HEK293 (cell line): ENCODE results near the gene SPATA25.
A peak's percentile ranks its signal among the peaks of the same experiment; 100 is the strongest.

Experiments
- CTCF ChIA-PET: fragments of 350-600 bp; formaldehyde crosslinking; extraction: SDS; loops from one replicate; lab custom pipeline; 2021; ENCODE audit warnings: antibody characterized with exemption; lab: Yijun Ruan, JAX
- POLR2A ChIA-PET: fragments of 300-600 bp; formaldehyde crosslinking; extraction: SDS; loops from one replicate; lab custom pipeline; 2020; ENCODE audit warnings: antibody characterized with exemption, inconsistent platforms; lab: Yijun Ruan, JAX
- H3K27ac ChIP-seq: fragments of 200-500 bp; sonication (Bioruptor generic); 2 replicates; pipeline ENCODE4 v1.5.1; 2014; ENCODE audit warnings: low read depth, low read length, control low read depth, inconsistent platforms; ENCODE audit errors: extremely low read depth
- H3K36me3 ChIP-seq, 2 experiments: fragments of 200-500 bp in 1 of 2; sonication (Bioruptor generic) in 1 of 2; 1 replicate in 1 of 2; 2 replicates in 1 of 2; pipeline ENCODE4 v1.5.1; 2014 to 2017; ENCODE audit warnings: inconsistent platforms in 2 of 2, low read length in 2 of 2; ENCODE audit not compliant: control insufficient read depth in 2 of 2, insufficient read depth in 1 of 2
- H3K4me1 ChIP-seq: fragments of 200-500 bp; sonication (Bioruptor generic); 2 replicates; pipeline ENCODE4 v1.5.1; 2014; ENCODE audit warnings: mild to moderate bottlenecking, low read length, inconsistent platforms; ENCODE audit not compliant: control insufficient read depth, insufficient read depth
- H3K4me3 ChIP-seq: 2 replicates; pipeline ENCODE4 v1.5.1; 2011; ENCODE audit warnings: low read depth, mild to moderate bottlenecking, control low read depth, low read length, moderate library complexity
- H3K9me3 ChIP-seq: fragments of 200-500 bp; sonication (Bioruptor generic); 2 replicates; pipeline ENCODE4 v1.5.1; 2014; ENCODE audit warnings: low read depth, low read length, inconsistent platforms; ENCODE audit not compliant: control insufficient read depth, insufficient read depth
- FEZF1 ChIP-seq: fragments of 450-650 bp; formaldehyde crosslinking; IDR thresholded peaks from 2 replicates; pipeline ENCODE4 v1.5.1; 2016; ENCODE audit warnings: missing biosample characterization, missing genetic modification characterization
- GFI1B ChIP-seq: fragments of 450-650 bp; formaldehyde crosslinking; IDR thresholded peaks from 2 replicates; pipeline ENCODE4 v1.5.1; 2016; ENCODE audit warnings: missing biosample characterization, missing genetic modification characterization
- MYNN ChIP-seq: fragments of 450-650 bp; formaldehyde crosslinking; IDR thresholded peaks from 2 replicates; pipeline ENCODE4 v1.5.1; 2016; ENCODE audit warnings: missing biosample characterization, missing genetic modification characterization, borderline replicate concordance
- OVOL3 ChIP-seq: fragments of 450-650 bp; formaldehyde crosslinking; IDR thresholded peaks from 2 replicates; pipeline ENCODE4 v1.5.1; 2016; ENCODE audit warnings: missing biosample characterization, missing genetic modification characterization
- SP3 ChIP-seq: fragments of 450-650 bp; formaldehyde crosslinking; IDR thresholded peaks from 2 replicates; pipeline ENCODE4 v1.5.1; 2016; ENCODE audit warnings: missing biosample characterization, missing genetic modification characterization
- ZBTB7A ChIP-seq: fragments of 450-650 bp; formaldehyde crosslinking; IDR thresholded peaks from 2 replicates; pipeline ENCODE4 v1.5.1; 2016; ENCODE audit warnings: low read depth, missing biosample characterization, missing genetic modification characterization
- ZNF175 ChIP-seq: fragments of 450-650 bp; formaldehyde crosslinking; IDR thresholded peaks from 2 replicates; pipeline ENCODE4 v1.5.1; 2016; ENCODE audit warnings: missing biosample characterization, missing genetic modification characterization
- ZNF184 ChIP-seq: fragments of 450-650 bp; IDR thresholded peaks from 2 replicates; pipeline ENCODE4 v1.5.1; 2018; ENCODE audit warnings: missing biosample characterization, mild to moderate bottlenecking, missing genetic modification characterization
- ZNF202 ChIP-seq: fragments of 450-650 bp; formaldehyde crosslinking; IDR thresholded peaks from 2 replicates; pipeline ENCODE4 v1.5.1; 2016; ENCODE audit warnings: missing biosample characterization, missing genetic modification characterization, borderline replicate concordance
- ZNF311 ChIP-seq: fragments of 450-650 bp; formaldehyde crosslinking; IDR thresholded peaks from 2 replicates; pipeline ENCODE4 v1.5.1; 2017; ENCODE audit warnings: missing biosample characterization, missing genetic modification characterization, borderline replicate concordance
- ZNF404 ChIP-seq: fragments of 450-650 bp; formaldehyde crosslinking; IDR thresholded peaks from 2 replicates; pipeline ENCODE4 v1.5.1; 2017; ENCODE audit warnings: missing biosample characterization, missing genetic modification characterization
- ZNF600 ChIP-seq: fragments of 450-650 bp; formaldehyde crosslinking; IDR thresholded peaks from 2 replicates; pipeline ENCODE4 v1.5.1; 2016; ENCODE audit warnings: missing biosample characterization, missing genetic modification characterization
- ZNF623 ChIP-seq: fragments of 450-650 bp; formaldehyde crosslinking; IDR thresholded peaks from 2 replicates; pipeline ENCODE4 v1.5.1; 2016; ENCODE audit warnings: missing biosample characterization, missing genetic modification characterization
- ZNF629 ChIP-seq: fragments of 450-650 bp; formaldehyde crosslinking; IDR thresholded peaks from 2 replicates; pipeline ENCODE4 v1.5.1; 2017; ENCODE audit warnings: missing biosample characterization, missing genetic modification characterization
- ZNF670 ChIP-seq: fragments of 450-650 bp; formaldehyde crosslinking; IDR thresholded peaks from 2 replicates; pipeline ENCODE4 v1.5.1; 2016; ENCODE audit warnings: missing biosample characterization, missing genetic modification characterization, low read depth
- ZXDB ChIP-seq: fragments of 450-650 bp; formaldehyde crosslinking; IDR thresholded peaks from 2 replicates; pipeline ENCODE4 v1.5.1; 2016; ENCODE audit warnings: missing biosample characterization, missing genetic modification characterization
- TF ChIP-seq, protein P1 (sequence below): fragments of 450-650 bp; formaldehyde crosslinking; optimal IDR thresholded peaks from 2 replicates; pipeline ENCODE3; 2016; ENCODE audit warnings: missing biosample characterization, mild to moderate bottlenecking, missing genetic modification characterization
- TF ChIP-seq, protein P2 (sequence below): fragments of 450-650 bp; formaldehyde crosslinking; IDR thresholded peaks from 2 replicates; pipeline ENCODE4 v1.5.1; 2016; ENCODE audit warnings: missing biosample characterization, missing genetic modification characterization
- TF ChIP-seq, protein P3 (sequence below): fragments of 450-650 bp; formaldehyde crosslinking; IDR thresholded peaks from 2 replicates; pipeline ENCODE4 v1.5.1; 2017; ENCODE audit warnings: missing biosample characterization, missing genetic modification characterization
- TF ChIP-seq, protein P4 (sequence below): fragments of 450-650 bp; formaldehyde crosslinking; IDR thresholded peaks from 2 replicates; pipeline ENCODE4 v1.5.1; 2017; ENCODE audit warnings: missing biosample characterization, missing genetic modification characterization
- TF ChIP-seq, protein P5 (sequence below): fragments of 450-650 bp; formaldehyde crosslinking; IDR thresholded peaks from 2 replicates; pipeline ENCODE4 v1.5.1; 2016; ENCODE audit warnings: missing biosample characterization, missing genetic modification characterization
- TF ChIP-seq, protein P6 (sequence below): fragments of 450-650 bp; formaldehyde crosslinking; conservative IDR thresholded peaks from 2 replicates; pipeline ENCODE4 v1.5.1; 2016; ENCODE audit warnings: low read depth, missing biosample characterization, missing genetic modification characterization

The SPATA25 gene, protein sequence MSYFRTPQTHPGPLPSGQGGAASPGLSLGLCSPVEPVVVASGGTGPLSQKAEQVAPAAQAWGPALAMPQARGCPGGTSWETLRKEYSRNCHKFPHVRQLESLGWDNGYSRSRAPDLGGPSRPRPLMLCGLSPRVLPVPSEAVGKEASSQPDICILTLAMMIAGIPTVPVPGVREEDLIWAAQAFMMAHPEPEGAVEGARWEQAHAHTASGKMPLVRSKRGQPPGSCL

DNA sequence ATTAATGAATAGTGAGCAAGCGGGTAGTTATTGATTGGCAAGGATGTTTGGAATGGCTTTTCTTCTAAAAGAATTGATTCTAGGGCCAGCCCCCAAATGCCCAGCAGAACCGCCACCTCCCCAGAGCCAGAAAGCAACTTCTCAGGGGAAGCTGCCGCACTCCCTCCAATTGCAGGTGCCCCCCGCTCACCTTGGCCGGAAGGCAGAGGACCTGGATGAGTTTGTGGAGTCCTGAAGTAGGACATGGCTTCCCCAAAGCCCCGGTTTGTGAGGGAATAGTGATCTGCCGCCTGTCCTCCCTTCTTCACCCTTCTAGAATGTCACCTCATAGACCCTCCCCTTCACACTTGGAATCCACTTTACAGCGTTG is at the start of gene SPATA25:
TSS of gene SPATA25 (minus strand) at position 277 of the 370 bp plus-strand sequence. CDS start at position 245, 32 bp downstream.
- ChIA-PET CTCF (interaction anchor here (0.6 kb wide), 1 partner anchor 63 kb away, joined by 3 read pairs; no protein-coding TSS in a partner anchor), POLR2A (no interaction called here)
- TF ChIP-seq, protein P1, sequence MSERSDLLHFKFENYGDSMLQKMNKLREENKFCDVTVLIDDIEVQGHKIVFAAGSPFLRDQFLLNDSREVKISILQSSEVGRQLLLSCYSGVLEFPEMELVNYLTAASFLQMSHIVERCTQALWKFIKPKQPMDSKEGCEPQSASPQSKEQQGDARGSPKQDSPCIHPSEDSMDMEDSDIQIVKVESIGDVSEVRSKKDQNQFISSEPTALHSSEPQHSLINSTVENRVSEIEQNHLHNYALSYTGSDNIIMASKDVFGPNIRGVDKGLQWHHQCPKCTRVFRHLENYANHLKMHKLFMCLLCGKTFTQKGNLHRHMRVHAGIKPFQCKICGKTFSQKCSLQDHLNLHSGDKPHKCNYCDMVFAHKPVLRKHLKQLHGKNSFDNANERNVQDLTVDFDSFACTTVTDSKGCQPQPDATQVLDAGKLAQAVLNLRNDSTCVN (tag by site-specific recombination), result no peak
- TF ChIP-seq OVOL3 (tag by site-specific recombination), result no peak
- no peak for TF ChIP-seq ZNF670 (tag by site-specific recombination)
- TF ChIP-seq ZNF404 (tag by site-specific recombination), result no peak
- TF ChIP-seq, protein P2, sequence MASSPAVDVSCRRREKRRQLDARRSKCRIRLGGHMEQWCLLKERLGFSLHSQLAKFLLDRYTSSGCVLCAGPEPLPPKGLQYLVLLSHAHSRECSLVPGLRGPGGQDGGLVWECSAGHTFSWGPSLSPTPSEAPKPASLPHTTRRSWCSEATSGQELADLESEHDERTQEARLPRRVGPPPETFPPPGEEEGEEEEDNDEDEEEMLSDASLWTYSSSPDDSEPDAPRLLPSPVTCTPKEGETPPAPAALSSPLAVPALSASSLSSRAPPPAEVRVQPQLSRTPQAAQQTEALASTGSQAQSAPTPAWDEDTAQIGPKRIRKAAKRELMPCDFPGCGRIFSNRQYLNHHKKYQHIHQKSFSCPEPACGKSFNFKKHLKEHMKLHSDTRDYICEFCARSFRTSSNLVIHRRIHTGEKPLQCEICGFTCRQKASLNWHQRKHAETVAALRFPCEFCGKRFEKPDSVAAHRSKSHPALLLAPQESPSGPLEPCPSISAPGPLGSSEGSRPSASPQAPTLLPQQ (tag by site-specific recombination), result no peak
- peak; percentile 34; the same call in 1 of the 2 replicates for TF ChIP-seq ZNF600 (tag by site-specific recombination)
- no peak for TF ChIP-seq ZNF311
- no peak for TF ChIP-seq SP3 (tag by site-specific recombination)
- no peak within 1 kb of the TSS for H3K4me3 ChIP-seq
- H3K27ac ChIP-seq, result no peak within 1 kb of the TSS
- H3K4me1 ChIP-seq, result peaks cover 3% of the 10 kb centered on the region; the same call in 1 of the 2 replicates
- H3K36me3 ChIP-seq, result peaks cover 0 to 45% of the 10 kb centered on the region in 2 experiments; a peak in 2 of 3 replicates
- H3K9me3 ChIP-seq, result no peaks in the 10 kb centered on the region

DNA sequence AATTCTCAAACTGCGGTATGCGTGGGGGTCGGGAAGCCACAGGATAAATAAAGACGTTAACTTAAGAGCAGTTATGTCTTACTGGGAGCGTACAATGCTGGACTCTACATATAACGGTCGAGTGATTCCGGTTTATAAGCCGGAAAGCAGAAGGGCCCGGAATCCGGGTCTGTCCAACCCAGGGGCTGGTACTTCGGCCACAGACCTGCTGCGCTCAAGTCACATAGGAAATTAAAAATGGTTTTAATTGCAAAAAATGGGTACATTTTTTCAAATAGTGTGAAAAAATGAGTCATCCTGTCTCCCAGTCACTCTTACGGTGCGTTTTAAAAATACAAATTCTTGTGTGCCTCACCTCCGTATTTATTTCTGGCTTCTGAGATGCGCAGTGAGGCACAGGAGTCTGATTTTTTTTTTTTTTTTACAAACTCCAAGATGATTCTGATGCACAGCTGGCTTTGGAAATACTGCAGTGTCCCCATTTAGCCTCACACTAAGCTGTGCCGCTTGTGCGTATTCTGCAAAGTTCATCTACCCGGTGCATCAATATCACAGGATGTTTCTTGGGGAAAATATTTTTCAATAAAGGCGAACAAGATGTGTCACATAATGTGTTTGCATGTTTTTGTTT is 48.1 kb upstream of the SPATA25 start:
- ChIA-PET CTCF (interaction anchor here (0.8 to 3.3 kb wide), 2 partner anchors 29 to 34 kb away, joined by 3 to 18 read pairs; no protein-coding TSS in a partner anchor), POLR2A (interaction anchor here (0.6 to 3.4 kb wide), 28 partner anchors 8 to 878 kb away, joined by 3 to 28 read pairs (median 5); partner anchors contain the start of genes ACOT8, CTSA, DNTTIP1 and NEURL2)
- Histone ChIP-seq H3K4me3 (peak overlapping the region; percentile 58), H3K9me3 (no peaks in the 10 kb centered on the region), H3K4me1 (peaks cover 9% of the 10 kb centered on the region), H3K27ac (0 out of 2 replicates have a peak overlapping the region, but pooled peaks have one; percentile 42), H3K36me3 (peaks cover 0 to 30% of the 10 kb centered on the region in 2 experiments; a peak in 1 of 3 replicates)
- TF ChIP-seq, protein P3, sequence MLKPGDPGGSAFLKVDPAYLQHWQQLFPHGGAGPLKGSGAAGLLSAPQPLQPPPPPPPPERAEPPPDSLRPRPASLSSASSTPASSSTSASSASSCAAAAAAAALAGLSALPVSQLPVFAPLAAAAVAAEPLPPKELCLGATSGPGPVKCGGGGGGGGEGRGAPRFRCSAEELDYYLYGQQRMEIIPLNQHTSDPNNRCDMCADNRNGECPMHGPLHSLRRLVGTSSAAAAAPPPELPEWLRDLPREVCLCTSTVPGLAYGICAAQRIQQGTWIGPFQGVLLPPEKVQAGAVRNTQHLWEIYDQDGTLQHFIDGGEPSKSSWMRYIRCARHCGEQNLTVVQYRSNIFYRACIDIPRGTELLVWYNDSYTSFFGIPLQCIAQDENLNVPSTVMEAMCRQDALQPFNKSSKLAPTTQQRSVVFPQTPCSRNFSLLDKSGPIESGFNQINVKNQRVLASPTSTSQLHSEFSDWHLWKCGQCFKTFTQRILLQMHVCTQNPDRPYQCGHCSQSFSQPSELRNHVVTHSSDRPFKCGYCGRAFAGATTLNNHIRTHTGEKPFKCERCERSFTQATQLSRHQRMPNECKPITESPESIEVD (tag by site-specific recombination), result peak; percentile 76
- no peak for TF ChIP-seq ZNF184
- no peak for TF ChIP-seq FEZF1 (tag by site-specific recombination)
- TF ChIP-seq GFI1B (tag by site-specific recombination), result 0 out of 2 replicates have a peak, but pooled peaks have one; percentile 21
- TF ChIP-seq ZBTB7A (tag by site-specific recombination), result no peak
- no peak for TF ChIP-seq ZNF670 (tag by site-specific recombination)
- peak; percentile 30 for TF ChIP-seq ZXDB (tag by site-specific recombination)
- TF ChIP-seq ZNF629 (tag by site-specific recombination), result peak; percentile 26; the same call in 1 of the 2 replicates
- TF ChIP-seq, protein P4, sequence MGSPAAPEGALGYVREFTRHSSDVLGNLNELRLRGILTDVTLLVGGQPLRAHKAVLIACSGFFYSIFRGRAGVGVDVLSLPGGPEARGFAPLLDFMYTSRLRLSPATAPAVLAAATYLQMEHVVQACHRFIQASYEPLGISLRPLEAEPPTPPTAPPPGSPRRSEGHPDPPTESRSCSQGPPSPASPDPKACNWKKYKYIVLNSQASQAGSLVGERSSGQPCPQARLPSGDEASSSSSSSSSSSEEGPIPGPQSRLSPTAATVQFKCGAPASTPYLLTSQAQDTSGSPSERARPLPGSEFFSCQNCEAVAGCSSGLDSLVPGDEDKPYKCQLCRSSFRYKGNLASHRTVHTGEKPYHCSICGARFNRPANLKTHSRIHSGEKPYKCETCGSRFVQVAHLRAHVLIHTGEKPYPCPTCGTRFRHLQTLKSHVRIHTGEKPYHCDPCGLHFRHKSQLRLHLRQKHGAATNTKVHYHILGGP, result no peak
- TF ChIP-seq, protein P5, sequence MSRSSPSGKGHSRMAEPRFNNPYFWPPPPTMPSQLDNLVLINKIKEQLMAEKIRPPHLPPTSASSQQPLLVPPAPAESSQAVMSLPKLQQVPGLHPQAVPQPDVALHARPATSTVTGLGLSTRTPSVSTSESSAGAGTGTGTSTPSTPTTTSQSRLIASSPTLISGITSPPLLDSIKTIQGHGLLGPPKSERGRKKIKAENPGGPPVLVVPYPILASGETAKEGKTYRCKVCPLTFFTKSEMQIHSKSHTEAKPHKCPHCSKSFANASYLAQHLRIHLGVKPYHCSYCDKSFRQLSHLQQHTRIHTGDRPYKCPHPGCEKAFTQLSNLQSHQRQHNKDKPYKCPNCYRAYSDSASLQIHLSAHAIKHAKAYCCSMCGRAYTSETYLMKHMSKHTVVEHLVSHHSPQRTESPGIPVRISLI (tag by site-specific recombination), result peak; percentile 81
- TF ChIP-seq ZNF623 (tag by site-specific recombination), result no peak
- TF ChIP-seq ZNF600 (tag by site-specific recombination), result peak; percentile 19; the same call in 1 of the 2 replicates
- no peak for TF ChIP-seq ZNF175
- TF ChIP-seq, protein P6, sequence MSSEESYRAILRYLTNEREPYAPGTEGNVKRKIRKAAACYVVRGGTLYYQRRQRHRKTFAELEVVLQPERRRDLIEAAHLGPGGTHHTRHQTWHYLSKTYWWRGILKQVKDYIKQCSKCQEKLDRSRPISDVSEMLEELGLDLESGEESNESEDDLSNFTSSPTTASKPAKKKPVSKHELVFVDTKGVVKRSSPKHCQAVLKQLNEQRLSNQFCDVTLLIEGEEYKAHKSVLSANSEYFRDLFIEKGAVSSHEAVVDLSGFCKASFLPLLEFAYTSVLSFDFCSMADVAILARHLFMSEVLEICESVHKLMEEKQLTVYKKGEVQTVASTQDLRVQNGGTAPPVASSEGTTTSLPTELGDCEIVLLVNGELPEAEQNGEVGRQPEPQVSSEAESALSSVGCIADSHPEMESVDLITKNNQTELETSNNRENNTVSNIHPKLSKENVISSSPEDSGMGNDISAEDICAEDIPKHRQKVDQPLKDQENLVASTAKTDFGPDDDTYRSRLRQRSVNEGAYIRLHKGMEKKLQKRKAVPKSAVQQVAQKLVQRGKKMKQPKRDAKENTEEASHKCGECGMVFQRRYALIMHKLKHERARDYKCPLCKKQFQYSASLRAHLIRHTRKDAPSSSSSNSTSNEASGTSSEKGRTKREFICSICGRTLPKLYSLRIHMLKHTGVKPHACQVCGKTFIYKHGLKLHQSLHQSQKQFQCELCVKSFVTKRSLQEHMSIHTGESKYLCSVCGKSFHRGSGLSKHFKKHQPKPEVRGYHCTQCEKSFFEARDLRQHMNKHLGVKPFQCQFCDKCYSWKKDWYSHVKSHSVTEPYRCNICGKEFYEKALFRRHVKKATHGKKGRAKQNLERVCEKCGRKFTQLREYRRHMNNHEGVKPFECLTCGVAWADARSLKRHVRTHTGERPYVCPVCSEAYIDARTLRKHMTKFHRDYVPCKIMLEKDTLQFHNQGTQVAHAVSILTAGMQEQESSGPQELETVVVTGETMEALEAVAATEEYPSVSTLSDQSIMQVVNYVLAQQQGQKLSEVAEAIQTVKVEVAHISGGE (tag by site-specific recombination), result peak; percentile 43
- no peak for TF ChIP-seq ZNF202 (tag by site-specific recombination)
- no peak for TF ChIP-seq MYNN (tag by site-specific recombination)
